ENCODE data around the gene TSBP1. TPM values are rescaled to one million over a fixed set of nuclear protein-coding genes. Genes with fewer than 3 reads are reported as not detected.

TSBP1 gene
- total and polyA plus RNA-seq, 7 donors, result not detected

DNA sequence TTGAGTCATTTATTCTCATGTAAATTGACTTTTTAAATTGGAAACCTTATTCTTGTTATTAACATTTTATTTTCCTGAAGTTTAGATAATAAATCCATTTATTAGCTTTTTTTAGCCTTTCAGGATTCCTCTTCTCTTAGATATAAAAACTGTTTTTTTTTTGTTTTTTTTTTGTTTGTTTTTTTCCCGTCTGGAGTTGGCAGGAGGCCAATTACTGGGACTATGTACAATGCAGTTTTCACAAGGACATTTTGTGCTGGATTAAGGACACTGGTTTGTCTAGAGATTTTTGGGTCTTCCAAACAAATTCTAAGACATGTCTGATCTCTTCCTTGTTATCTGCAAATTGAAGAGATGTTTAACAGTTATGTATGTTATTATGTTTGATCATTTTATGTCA lies 34.0 kb upstream of the TSBP1 start:
- WGBS, 3 donors, result 0 to 12% (median 7%) methylated on average over 1 of the region's 1 CpG
- Histone ChIP-seq H3K36me3 (ENCODE audit: insufficient read depth in 1 of 2, low read depth in 1 of 2) (no peaks in the 10 kb centered on the region), H3K4me3 (no peak overlapping the region), H3K27me3 (ENCODE audit: insufficient read depth in 3 of 3, low read length in 2 of 3) (peaks cover 0 to 38% (median 3%) of the 10 kb centered on the region in 3 donors), H3K27ac (no peak overlapping the region), H3K9me3 (no peaks in the 10 kb centered on the region), H3K4me1 (no peaks in the 10 kb centered on the region)
- no peak for DNase-seq
- ATAC-seq, result no peak
- intact Hi-C loops (cut with DNase I), result no loop called here
- TF ChIP-seq, protein P1, sequence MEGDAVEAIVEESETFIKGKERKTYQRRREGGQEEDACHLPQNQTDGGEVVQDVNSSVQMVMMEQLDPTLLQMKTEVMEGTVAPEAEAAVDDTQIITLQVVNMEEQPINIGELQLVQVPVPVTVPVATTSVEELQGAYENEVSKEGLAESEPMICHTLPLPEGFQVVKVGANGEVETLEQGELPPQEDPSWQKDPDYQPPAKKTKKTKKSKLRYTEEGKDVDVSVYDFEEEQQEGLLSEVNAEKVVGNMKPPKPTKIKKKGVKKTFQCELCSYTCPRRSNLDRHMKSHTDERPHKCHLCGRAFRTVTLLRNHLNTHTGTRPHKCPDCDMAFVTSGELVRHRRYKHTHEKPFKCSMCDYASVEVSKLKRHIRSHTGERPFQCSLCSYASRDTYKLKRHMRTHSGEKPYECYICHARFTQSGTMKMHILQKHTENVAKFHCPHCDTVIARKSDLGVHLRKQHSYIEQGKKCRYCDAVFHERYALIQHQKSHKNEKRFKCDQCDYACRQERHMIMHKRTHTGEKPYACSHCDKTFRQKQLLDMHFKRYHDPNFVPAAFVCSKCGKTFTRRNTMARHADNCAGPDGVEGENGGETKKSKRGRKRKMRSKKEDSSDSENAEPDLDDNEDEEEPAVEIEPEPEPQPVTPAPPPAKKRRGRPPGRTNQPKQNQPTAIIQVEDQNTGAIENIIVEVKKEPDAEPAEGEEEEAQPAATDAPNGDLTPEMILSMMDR (IDR thresholded peaks at IDR 0.05), result no peak

GRCh38 chr6:32402812-32403211 lies 31.1 kb upstream of the TSBP1 start:
- Histone ChIP-seq H3K4me1 (no peaks in the 10 kb centered on the region), H3K36me3 (ENCODE audit: insufficient read depth in 1 of 2, low read depth in 1 of 2) (no peaks in the 10 kb centered on the region), H3K4me3 (no peak overlapping the region), H3K27me3 (ENCODE audit: insufficient read depth in 3 of 3, low read length in 2 of 3) (peaks cover 0 to 34% (median 3%) of the 10 kb centered on the region in 3 donors), H3K27ac (no peak overlapping the region), H3K9me3 (no peaks in the 10 kb centered on the region)
- no peak for ATAC-seq
- intact Hi-C loops (cut with DNase I), result no loop called here
- TF ChIP-seq, protein P1 (IDR thresholded peaks at IDR 0.05), result no peak
- WGBS, 3 donors, result 53 to 65% (median 63%) methylated on average over 8 of the region's 8 CpGs
- DNase-seq, result no peak

DNA sequence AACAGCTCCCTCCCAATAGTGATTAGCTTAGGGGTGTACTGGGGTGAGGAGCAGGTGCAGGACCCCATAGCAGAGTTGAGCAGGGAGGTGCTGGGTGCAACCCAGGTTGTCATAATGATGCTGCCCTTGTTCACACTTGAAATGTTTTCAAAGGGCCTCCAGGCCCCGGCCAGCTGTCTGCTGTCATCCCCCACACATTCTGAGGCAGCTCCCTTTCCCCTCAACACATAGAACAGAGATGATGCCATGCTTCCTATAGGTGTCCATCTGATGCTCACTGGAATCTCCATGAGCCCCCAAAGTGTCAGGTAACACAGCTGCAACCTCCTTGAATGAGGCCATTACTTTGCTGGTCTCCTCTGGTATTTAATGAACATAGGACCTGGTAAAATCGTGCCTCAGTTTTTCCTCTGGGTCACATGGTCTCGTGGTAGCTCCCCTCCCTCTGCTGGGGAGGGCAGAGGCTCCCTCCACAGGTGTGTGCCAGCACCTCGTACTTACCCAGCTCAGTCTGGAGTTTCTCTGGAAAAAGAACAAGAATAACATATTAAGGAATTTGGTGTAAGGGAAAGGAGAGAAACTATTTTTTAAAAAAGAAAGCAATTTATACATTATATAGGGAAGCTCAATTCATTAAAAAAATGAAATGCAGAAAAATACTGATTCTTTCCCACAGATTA lies 29.7 kb upstream of the TSBP1 start:
- WGBS, 3 donors, result 26 to 48% (median 31%) methylated on average over 4 of the region's 4 CpGs
- no peak for ATAC-seq
- H3K27me3 ChIP-seq (ENCODE audit: insufficient read depth in 3 of 3, low read length in 2 of 3), result peaks cover 0 to 27% (median 3%) of the 10 kb centered on the region in 3 donors
- TF ChIP-seq, protein P1 (IDR thresholded peaks at IDR 0.05), result no peak
- H3K4me3 ChIP-seq, result no peak overlapping the region
- no peaks in the 10 kb centered on the region for H3K36me3 ChIP-seq (ENCODE audit: insufficient read depth in 1 of 2, low read depth in 1 of 2)
- no peaks in the 10 kb centered on the region for H3K9me3 ChIP-seq
- H3K27ac ChIP-seq, result no peak overlapping the region
- no peaks in the 10 kb centered on the region for H3K4me1 ChIP-seq
- intact Hi-C loops (cut with DNase I), result no loop called here
- no peak for DNase-seq

- DNase-seq (no peak), ATAC-seq (no peak)
- 64 to 72% (median 72%) methylated on average over 7 of the region's 7 CpGs for WGBS, 3 donors
- Histone ChIP-seq H3K9me3 (no peaks in the 10 kb centered on the region), H3K36me3 (ENCODE audit: insufficient read depth in 1 of 2, low read depth in 1 of 2) (no peaks in the 10 kb centered on the region), H3K4me1 (no peaks in the 10 kb centered on the region), H3K27me3 (ENCODE audit: insufficient read depth in 3 of 3, low read length in 2 of 3) (peaks cover 0 to 3% (median 0%) of the 10 kb centered on the region in 3 donors), H3K4me3 (no peak overlapping the region), H3K27ac (no peak overlapping the region)
- intact Hi-C loops (cut with DNase I), result loop anchor here in 1 of 2 donors (10.0 kb wide), 1 partner anchor 143 kb away; no protein-coding TSS in a partner anchor
- TF ChIP-seq, protein P1 (IDR thresholded peaks at IDR 0.05), result no peak
Measured at GRCh38 chr6:32397252-32397920, 25.7 kb upstream of the TSBP1 start.

All from psoas muscle (tissue), 8 donors.